ENCODE results near the gene NSDHL. TPM values are rescaled to one million over a fixed set of nuclear protein-coding genes. Genes with fewer than 3 reads are reported as not detected.

The NSDHL gene
- total and polyA plus RNA-seq, 2 experiments from 2014 or later, result 46.2 to 62.9 TPM

GRCh38 chrX:152896450-152896849 is 65.6 kb downstream of the NSDHL start:
- no peak for DNase-seq (ENCODE audit: low spot score)
- Histone ChIP-seq H3K9me3 (ENCODE audit: low read depth) (no peaks in the 10 kb centered on the region), H2AFZ (no peak overlapping the region), H3K27me3 (no peaks in the 10 kb centered on the region), H3K9me2 (replicated peaks; ENCODE audit: insufficient read depth) (no peaks in the 10 kb centered on the region), H3K36me3 (replicated peaks; ENCODE audit: insufficient read depth, low read depth) (no peaks in the 10 kb centered on the region), H3K79me2 (no peaks in the 10 kb centered on the region), H3K4me1 (ENCODE audit: insufficient read depth) (no peaks in the 10 kb centered on the region), H3K27ac (no peak overlapping the region), H3K4me2 (no peak overlapping the region), H4K20me1 (ENCODE audit: insufficient read depth, poor library complexity, severe bottlenecking) (no peaks in the 10 kb centered on the region), H3K4me3 (no peak overlapping the region)
- TF ChIP-seq EZH2phosphoT487 (IDR thresholded peaks at IDR 0.05; ENCODE audit: low read depth, severe bottlenecking, unreplicated experiment) (no peak), CTCF (IDR thresholded peaks at IDR 0.05; ENCODE audit: poor library complexity) (no peak), EZH2 (IDR thresholded peaks at IDR 0.05; ENCODE audit: borderline replicate concordance) (no peak)
- 76% methylated on average over 8 of the region's 8 CpGs for WGBS (ENCODE audit: low lambda C conversion rate, missing lambda C conversion rate)

GRCh38 chrX:152897222-152898131 is 66.6 kb downstream of the NSDHL start, which contains the start of gene ZNF185:
TSS of gene ZNF185 (plus strand) at chrX:152898067. CDS start at chrX:152914490, 16,423 bp downstream.
- Histone ChIP-seq H3K27me3 (no peaks in the 10 kb centered on the region), H3K27ac (peak within 1 kb of the TSS; percentile 55), H3K9me3 (ENCODE audit: low read depth) (no peaks in the 10 kb centered on the region), H2AFZ (peak within 1 kb of the TSS; percentile 49), H3K4me1 (ENCODE audit: insufficient read depth) (no peaks in the 10 kb centered on the region), H3K4me2 (peak within 1 kb of the TSS; percentile 82), H3K9me2 (replicated peaks; ENCODE audit: insufficient read depth) (no peaks in the 10 kb centered on the region), H3K36me3 (replicated peaks; ENCODE audit: insufficient read depth, low read depth) (no peaks in the 10 kb centered on the region), H4K20me1 (ENCODE audit: insufficient read depth, poor library complexity, severe bottlenecking) (no peaks in the 10 kb centered on the region), H3K4me3 (peak within 1 kb of the TSS; percentile 26), H3K79me2 (no peaks in the 10 kb centered on the region)
- TF ChIP-seq EZH2 (IDR thresholded peaks at IDR 0.05; ENCODE audit: borderline replicate concordance) (no peak), EZH2phosphoT487 (IDR thresholded peaks at IDR 0.05; ENCODE audit: low read depth, severe bottlenecking, unreplicated experiment) (no peak), CTCF (IDR thresholded peaks at IDR 0.05; ENCODE audit: poor library complexity) (no peak)
- 56% methylated on average over 31 of the region's 64 CpGs for WGBS (ENCODE audit: low lambda C conversion rate, missing lambda C conversion rate)
- DNase-seq (ENCODE audit: low spot score), result peak; percentile 75

- H3K4me1 ChIP-seq (ENCODE audit: insufficient read depth), result no peaks in the 10 kb centered on the region
- DNase-seq (ENCODE audit: low spot score), result no peak
- peak overlapping the region; percentile 82 for H3K4me2 ChIP-seq
- H4K20me1 ChIP-seq (ENCODE audit: insufficient read depth, poor library complexity, severe bottlenecking), result no peaks in the 10 kb centered on the region
- no peaks in the 10 kb centered on the region for H3K27me3 ChIP-seq
- no peaks in the 10 kb centered on the region for H3K9me3 ChIP-seq (ENCODE audit: low read depth)
- 73% methylated on average over 10 of the region's 10 CpGs for WGBS (ENCODE audit: low lambda C conversion rate, missing lambda C conversion rate)
- H3K27ac ChIP-seq, result no peak overlapping the region
- H2AFZ ChIP-seq, result no peak overlapping the region
- no peak overlapping the region for H3K4me3 ChIP-seq
- H3K36me3 ChIP-seq (replicated peaks; ENCODE audit: insufficient read depth, low read depth), result no peaks in the 10 kb centered on the region
- no peaks in the 10 kb centered on the region for H3K9me2 ChIP-seq (replicated peaks; ENCODE audit: insufficient read depth)
- H3K79me2 ChIP-seq, result no peaks in the 10 kb centered on the region
- TF ChIP-seq EZH2 (IDR thresholded peaks at IDR 0.05; ENCODE audit: borderline replicate concordance), result no peak
- no peak for TF ChIP-seq CTCF (IDR thresholded peaks at IDR 0.05; ENCODE audit: poor library complexity)
- TF ChIP-seq EZH2phosphoT487 (IDR thresholded peaks at IDR 0.05; ENCODE audit: low read depth, severe bottlenecking, unreplicated experiment), result no peak
Observed at GRCh38 chrX:152898442-152898841, 67.6 kb downstream of the NSDHL start.

All from hepatocyte (in vitro differentiated cells).